ENCODE results near the gene PKD1. TPM values are rescaled to one million over a fixed set of nuclear protein-coding genes. Genes with fewer than 3 reads are reported as not detected.

The PKD1 gene
- total RNA-seq, 1 donor from 2014 or later: 70.0 TPM

GRCh38 chr16:2054543-2055245 is 81.0 kb downstream of the PKD1 start:
- H3K4me1 Mint-ChIP-seq (ENCODE audit: unreplicated experiment): no peaks in the 10 kb centered on the region
- no peak for DNase-seq (ENCODE audit: low spot score)
- H3K27me3 Mint-ChIP-seq (ENCODE audit: unreplicated experiment): peaks cover 1% of the 10 kb centered on the region
- no peak for TF ChIP-seq CTCF (IDR thresholded peaks at IDR 0.05; ENCODE audit: unreplicated experiment)
- H3K4me3 Mint-ChIP-seq (ENCODE audit: unreplicated experiment): no peak overlapping the region
- H3K9me3 Mint-ChIP-seq (ENCODE audit: unreplicated experiment): no peaks in the 10 kb centered on the region
- H3K27ac Mint-ChIP-seq (ENCODE audit: unreplicated experiment): no peak overlapping the region
- H3K36me3 Mint-ChIP-seq (ENCODE audit: low read depth, unreplicated experiment): peaks cover 25% of the 10 kb centered on the region

- Mint-ChIP-seq H3K27me3 (ENCODE audit: unreplicated experiment) (peaks cover 1% of the 10 kb centered on the region), H3K9me3 (ENCODE audit: unreplicated experiment) (no peaks in the 10 kb centered on the region), H3K4me1 (ENCODE audit: unreplicated experiment) (peaks cover 3% of the 10 kb centered on the region), H3K36me3 (ENCODE audit: low read depth, unreplicated experiment) (peaks cover 25% of the 10 kb centered on the region), H3K27ac (ENCODE audit: unreplicated experiment) (no peak overlapping the region), H3K4me3 (ENCODE audit: unreplicated experiment) (no peak overlapping the region)
- no peak for TF ChIP-seq CTCF (IDR thresholded peaks at IDR 0.05; ENCODE audit: unreplicated experiment)
- DNase-seq (ENCODE audit: low spot score): no peak
Measured at GRCh38 chr16:2053897-2054296, 81.8 kb downstream of the PKD1 start.

GRCh38 chr16:2053211-2053610 is 82.5 kb downstream of the PKD1 start:
- Mint-ChIP-seq H3K4me3 (ENCODE audit: unreplicated experiment) (no peak overlapping the region), H3K9me3 (ENCODE audit: unreplicated experiment) (no peaks in the 10 kb centered on the region), H3K36me3 (ENCODE audit: low read depth, unreplicated experiment) (peaks cover 20% of the 10 kb centered on the region), H3K27me3 (ENCODE audit: unreplicated experiment) (peaks cover 4% of the 10 kb centered on the region), H3K27ac (ENCODE audit: unreplicated experiment) (no peak overlapping the region), H3K4me1 (ENCODE audit: unreplicated experiment) (peaks cover 9% of the 10 kb centered on the region)
- TF ChIP-seq CTCF (IDR thresholded peaks at IDR 0.05; ENCODE audit: unreplicated experiment): no peak
- no peak for DNase-seq (ENCODE audit: low spot score)

- no peak for DNase-seq (ENCODE audit: low spot score)
- H3K4me3 Mint-ChIP-seq (ENCODE audit: unreplicated experiment): peak overlapping the region; percentile 95
- no peak for TF ChIP-seq CTCF (IDR thresholded peaks at IDR 0.05; ENCODE audit: unreplicated experiment)
- peaks cover 14% of the 10 kb centered on the region for H3K4me1 Mint-ChIP-seq (ENCODE audit: unreplicated experiment)
- no peaks in the 10 kb centered on the region for H3K9me3 Mint-ChIP-seq (ENCODE audit: unreplicated experiment)
- H3K36me3 Mint-ChIP-seq (ENCODE audit: low read depth, unreplicated experiment): peaks cover 13% of the 10 kb centered on the region
- H3K27ac Mint-ChIP-seq (ENCODE audit: unreplicated experiment): peak overlapping the region; percentile 48
- H3K27me3 Mint-ChIP-seq (ENCODE audit: unreplicated experiment): peaks cover 3% of the 10 kb centered on the region
Measured at GRCh38 chr16:2048116-2048543, 87.6 kb downstream of the PKD1 start.

GRCh38 chr16:2047330-2048115 is 88.2 kb downstream of the PKD1 start, which contains the start of the genes NTHL1 and TSC2:
NTHL1 (minus strand) TSS chr16:2047834; CDS start chr16:2047823, 11 bp downstream.
TSC2 (plus strand) TSS chr16:2047985; CDS start chr16:2048616, 631 bp downstream.
- Mint-ChIP-seq H3K4me3 (ENCODE audit: unreplicated experiment) (peak within 1 kb of the TSS; percentile 95), H3K27ac (ENCODE audit: unreplicated experiment) (peak within 1 kb of the TSS; percentile 48), H3K36me3 (ENCODE audit: low read depth, unreplicated experiment) (peaks cover 10% of the 10 kb centered on the region), H3K27me3 (ENCODE audit: unreplicated experiment) (peaks cover 3% of the 10 kb centered on the region), H3K4me1 (ENCODE audit: unreplicated experiment) (peaks cover 14% of the 10 kb centered on the region), H3K9me3 (ENCODE audit: unreplicated experiment) (no peaks in the 10 kb centered on the region)
- TF ChIP-seq CTCF (IDR thresholded peaks at IDR 0.05; ENCODE audit: unreplicated experiment): peak; percentile 69
- DNase-seq (ENCODE audit: low spot score): peak; percentile 96
